Tibial artery (tissue), 4 donors: ENCODE results near the gene WNT2.

Experiments
- DNase-seq, 2 donors: peaks; one replicate each; pipeline ENCODE4 v3.0.0-alpha.2; 2019
- H3K27ac ChIP-seq, 2 donors: fragments of 200-600 bp; sonication (generic) in 1 of 2; 1 replicate in 1 of 2; 2 replicates in 1 of 2; pipeline ENCODE4 v1.5.1; 2018 to 2019; ENCODE audit warnings: mild to moderate bottlenecking in 1 of 2
- H3K27me3 ChIP-seq, 2 donors: fragments of 200-600 bp; sonication (generic) in 1 of 2; one replicate each; pipeline versions ENCODE4 v1.5.1 to v1.6.0; 2016 to 2019
- H3K36me3 ChIP-seq, 3 donors: fragments of 200-600 bp; sonication (generic) in 2 of 3; one replicate each; pipeline ENCODE4 v1.5.1; 2016 to 2019; ENCODE audit warnings: mild to moderate bottlenecking in 2 of 3
- H3K4me1 ChIP-seq, 4 donors: fragments of 200-600 bp; sonication (generic) in 2 of 4; 1 replicate in 3 of 4; 2 replicates in 1 of 4; pipeline ENCODE4 v1.5.1; 2016 to 2019
- H3K4me3 ChIP-seq, 2 donors: fragments of 200-600 bp; sonication (generic) in 1 of 2; 1 replicate in 1 of 2; 2 replicates in 1 of 2; pipeline ENCODE4 v1.5.1; 2018 to 2019; ENCODE audit warnings: mild to moderate bottlenecking in 2 of 2
- H3K9me3 ChIP-seq, 3 donors: fragments of 200-600 bp; sonication (generic) in 1 of 3; one replicate each; pipeline ENCODE4 v1.5.1; 2016 to 2019
- intact Hi-C: fragments of 100-400 bp; cut with DNase I; formaldehyde crosslinking; loops from one replicate; pipeline ENCODE4 v1.15.0; 2023; ENCODE audit warnings: low total_unique reads
- TF ChIP-seq, protein P1 (sequence below), 2 experiments: fragments of 200-600 bp in 1 of 2; fragments of 450-650 bp in 1 of 2; IDR thresholded peaks; one replicate each; pipeline ENCODE4 v1.5.1; 2017 to 2019; ENCODE audit warnings: antibody characterized with exemption in 2 of 2, mild to moderate bottlenecking in 1 of 2, moderate library complexity in 1 of 2

Gene WNT2

DNA sequence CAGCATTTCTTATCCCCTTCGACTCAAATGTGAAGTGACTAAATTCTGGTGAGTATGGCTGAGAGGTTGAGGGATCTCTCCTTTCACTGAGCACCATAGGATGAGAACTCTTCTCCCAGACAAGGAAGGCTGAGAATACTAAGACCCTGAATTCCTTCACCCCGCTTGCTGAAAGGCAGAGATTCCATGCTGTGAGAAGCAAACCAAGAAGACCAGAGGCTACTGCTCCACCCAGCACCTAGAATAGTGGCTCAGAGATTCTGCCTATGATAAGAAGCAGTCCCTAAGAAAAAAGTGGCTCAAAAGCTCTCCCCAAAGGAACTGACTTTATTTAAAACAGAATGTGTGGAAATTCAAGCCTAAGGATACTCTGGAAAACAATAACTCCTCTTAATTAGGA lies 26.7 kb upstream of the WNT2 start:
- intact Hi-C loops = no loop called here
- H3K27ac ChIP-seq = no peak overlapping the region
- H3K4me1 ChIP-seq = peaks cover 0 to 6% (median 0%) of the 10 kb centered on the region in 4 donors
- no peaks in the 10 kb centered on the region for H3K27me3 ChIP-seq
- TF ChIP-seq, protein P1, sequence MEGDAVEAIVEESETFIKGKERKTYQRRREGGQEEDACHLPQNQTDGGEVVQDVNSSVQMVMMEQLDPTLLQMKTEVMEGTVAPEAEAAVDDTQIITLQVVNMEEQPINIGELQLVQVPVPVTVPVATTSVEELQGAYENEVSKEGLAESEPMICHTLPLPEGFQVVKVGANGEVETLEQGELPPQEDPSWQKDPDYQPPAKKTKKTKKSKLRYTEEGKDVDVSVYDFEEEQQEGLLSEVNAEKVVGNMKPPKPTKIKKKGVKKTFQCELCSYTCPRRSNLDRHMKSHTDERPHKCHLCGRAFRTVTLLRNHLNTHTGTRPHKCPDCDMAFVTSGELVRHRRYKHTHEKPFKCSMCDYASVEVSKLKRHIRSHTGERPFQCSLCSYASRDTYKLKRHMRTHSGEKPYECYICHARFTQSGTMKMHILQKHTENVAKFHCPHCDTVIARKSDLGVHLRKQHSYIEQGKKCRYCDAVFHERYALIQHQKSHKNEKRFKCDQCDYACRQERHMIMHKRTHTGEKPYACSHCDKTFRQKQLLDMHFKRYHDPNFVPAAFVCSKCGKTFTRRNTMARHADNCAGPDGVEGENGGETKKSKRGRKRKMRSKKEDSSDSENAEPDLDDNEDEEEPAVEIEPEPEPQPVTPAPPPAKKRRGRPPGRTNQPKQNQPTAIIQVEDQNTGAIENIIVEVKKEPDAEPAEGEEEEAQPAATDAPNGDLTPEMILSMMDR (IDR thresholded peaks at IDR 0.05) = no peak
- no peaks in the 10 kb centered on the region for H3K9me3 ChIP-seq
- no peak for DNase-seq
- H3K4me3 ChIP-seq = no peak overlapping the region
- H3K36me3 ChIP-seq = no peaks in the 10 kb centered on the region

DNA sequence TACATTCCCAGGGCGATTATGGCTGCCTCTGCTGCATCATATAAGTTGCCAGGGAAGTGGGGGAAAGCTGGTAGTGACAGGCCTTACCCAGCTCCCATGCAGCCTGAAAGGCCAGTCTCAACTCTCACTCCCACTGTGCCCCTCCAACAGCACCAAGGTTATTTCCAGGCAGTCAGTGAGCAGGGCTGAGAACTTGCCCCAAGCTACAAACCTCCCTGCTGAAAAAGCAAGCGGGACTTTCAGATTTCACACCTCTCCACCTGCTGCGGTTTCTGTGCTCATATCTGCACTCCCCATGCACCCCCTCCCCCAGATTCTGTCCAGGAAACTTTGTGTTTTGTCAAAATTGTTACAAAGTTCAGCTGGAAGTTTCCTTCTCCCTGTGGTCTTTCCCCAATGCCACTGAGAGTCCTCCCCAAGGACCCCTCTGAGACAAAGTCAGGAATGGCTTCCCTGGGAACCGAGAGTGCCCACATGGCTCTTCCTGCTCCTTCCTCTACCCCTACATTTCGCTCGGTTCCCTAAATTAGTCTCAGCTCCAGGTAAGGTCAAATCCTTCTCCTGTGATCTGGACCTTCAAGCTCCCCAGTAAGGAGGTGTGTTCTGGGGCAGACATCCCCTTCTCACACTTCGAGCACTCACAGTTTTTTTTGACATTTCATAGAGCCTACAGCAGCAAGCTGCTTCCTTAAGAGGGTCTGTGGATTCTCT lies 25.3 kb upstream of the WNT2 start:
- Histone ChIP-seq H3K27me3 (no peaks in the 10 kb centered on the region), H3K36me3 (no peaks in the 10 kb centered on the region), H3K27ac (no peak overlapping the region), H3K4me1 (peaks cover 0 to 15% (median 2%) of the 10 kb centered on the region in 4 donors), H3K9me3 (no peaks in the 10 kb centered on the region), H3K4me3 (no peak overlapping the region)
- intact Hi-C loops = no loop called here
- TF ChIP-seq, protein P1 (IDR thresholded peaks at IDR 0.05) = no peak
- DNase-seq = no peak

DNA sequence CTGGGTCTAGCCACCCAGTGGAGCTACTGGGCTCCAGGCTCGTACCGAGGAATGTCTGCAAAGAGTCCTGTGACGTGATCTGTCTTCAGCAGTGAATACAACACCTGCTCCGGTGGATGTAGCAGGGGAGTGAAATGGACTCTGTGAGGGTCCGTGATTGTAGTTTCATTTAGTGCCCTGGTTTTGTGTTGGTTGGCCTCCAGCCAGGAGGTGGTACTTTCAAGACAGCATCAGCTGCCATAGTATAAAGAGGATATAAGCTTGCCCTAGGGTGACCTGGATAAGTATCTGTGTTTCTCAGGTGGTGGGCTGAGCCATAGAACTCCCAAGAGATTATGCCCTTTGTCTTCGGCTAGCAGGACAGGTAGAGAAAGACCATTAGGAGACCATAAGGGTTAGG lies 24.6 kb upstream of the WNT2 start:
- Histone ChIP-seq H3K36me3 (no peaks in the 10 kb centered on the region), H3K27me3 (no peaks in the 10 kb centered on the region), H3K4me1 (peaks cover 0 to 15% (median 2%) of the 10 kb centered on the region in 4 donors), H3K9me3 (no peaks in the 10 kb centered on the region), H3K4me3 (no peak overlapping the region), H3K27ac (no peak overlapping the region)
- TF ChIP-seq, protein P1 (IDR thresholded peaks at IDR 0.05) = no peak
- intact Hi-C loops = no loop called here
- DNase-seq = no peak

DNA sequence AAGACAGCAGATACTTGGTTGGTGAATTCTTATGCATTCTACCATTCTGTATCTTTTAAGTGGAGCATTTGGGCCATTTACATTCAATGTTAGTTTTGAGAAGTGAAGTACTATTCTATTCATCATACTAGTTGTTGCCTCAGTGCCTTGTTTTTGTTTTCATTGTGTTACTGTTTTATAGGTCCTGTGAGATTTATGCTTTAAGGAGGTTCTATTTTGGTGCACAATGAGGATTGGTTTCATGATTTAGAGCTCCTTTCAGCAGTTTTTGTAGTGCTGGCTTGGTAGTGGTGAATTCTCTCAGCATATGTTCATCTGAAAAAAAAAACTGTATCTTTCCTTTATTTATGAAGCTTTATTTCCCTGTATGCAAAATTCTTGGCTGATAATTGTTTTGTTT lies 23.3 kb upstream of the WNT2 start:
- H3K27me3 ChIP-seq = no peaks in the 10 kb centered on the region
- peaks cover 0 to 15% (median 2%) of the 10 kb centered on the region in 4 donors for H3K4me1 ChIP-seq
- TF ChIP-seq, protein P1 (IDR thresholded peaks at IDR 0.05) = no peak
- no peak overlapping the region for H3K4me3 ChIP-seq
- DNase-seq = no peak
- no peaks in the 10 kb centered on the region for H3K36me3 ChIP-seq
- H3K9me3 ChIP-seq = no peaks in the 10 kb centered on the region
- H3K27ac ChIP-seq = no peak overlapping the region
- intact Hi-C loops = no loop called here

DNA sequence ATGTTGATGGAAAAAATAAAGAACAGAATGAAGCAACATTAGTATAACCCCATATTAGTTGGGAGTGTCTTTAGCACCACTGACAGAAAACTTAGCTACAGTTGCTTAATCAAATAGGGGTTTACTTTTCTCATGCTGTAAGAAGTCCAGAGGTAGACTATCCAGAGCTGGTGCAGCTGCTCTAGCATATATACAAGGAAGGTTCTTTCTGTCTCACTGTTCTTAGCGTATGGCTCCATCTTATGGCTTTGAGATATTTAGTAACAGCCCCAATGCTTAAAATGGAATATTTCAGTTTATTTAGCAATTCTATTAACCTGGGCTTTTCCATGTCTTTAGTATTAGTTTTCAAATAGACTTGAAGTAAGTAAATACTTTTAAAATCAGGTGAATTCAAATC lies 15.2 kb upstream of the WNT2 start:
- Histone ChIP-seq H3K9me3 (no peaks in the 10 kb centered on the region), H3K36me3 (no peaks in the 10 kb centered on the region), H3K27ac (no peak overlapping the region), H3K4me3 (no peak overlapping the region), H3K27me3 (no peaks in the 10 kb centered on the region), H3K4me1 (no peaks in the 10 kb centered on the region)
- DNase-seq = no peak
- intact Hi-C loops = no loop called here
- TF ChIP-seq, protein P1 (IDR thresholded peaks at IDR 0.05) = no peak
